Stomach (tissue), 4 donors: ENCODE data around the gene ATOX1.

Experiments used
- POLR2AphosphoS5 ChIP-seq, 3 donors: sonication (generic); formaldehyde crosslinking; IDR thresholded peaks; one replicate each; pipeline ENCODE4 v1.6.1; 2016; ENCODE audit warnings: antibody characterized with exemption in 3 of 3
- TF ChIP-seq, protein P1 (sequence below), 7 experiments: fragments of 450-650 bp in 4 of 7; fragments of 200-600 bp in 3 of 7; sonication (generic) in 3 of 7; IDR thresholded peaks; one replicate each; pipeline ENCODE4 v1.5.1; 2016 to 2019; ENCODE audit warnings: antibody characterized with exemption in 7 of 7, control low read depth in 2 of 7, mild to moderate bottlenecking in 1 of 7

DNA sequence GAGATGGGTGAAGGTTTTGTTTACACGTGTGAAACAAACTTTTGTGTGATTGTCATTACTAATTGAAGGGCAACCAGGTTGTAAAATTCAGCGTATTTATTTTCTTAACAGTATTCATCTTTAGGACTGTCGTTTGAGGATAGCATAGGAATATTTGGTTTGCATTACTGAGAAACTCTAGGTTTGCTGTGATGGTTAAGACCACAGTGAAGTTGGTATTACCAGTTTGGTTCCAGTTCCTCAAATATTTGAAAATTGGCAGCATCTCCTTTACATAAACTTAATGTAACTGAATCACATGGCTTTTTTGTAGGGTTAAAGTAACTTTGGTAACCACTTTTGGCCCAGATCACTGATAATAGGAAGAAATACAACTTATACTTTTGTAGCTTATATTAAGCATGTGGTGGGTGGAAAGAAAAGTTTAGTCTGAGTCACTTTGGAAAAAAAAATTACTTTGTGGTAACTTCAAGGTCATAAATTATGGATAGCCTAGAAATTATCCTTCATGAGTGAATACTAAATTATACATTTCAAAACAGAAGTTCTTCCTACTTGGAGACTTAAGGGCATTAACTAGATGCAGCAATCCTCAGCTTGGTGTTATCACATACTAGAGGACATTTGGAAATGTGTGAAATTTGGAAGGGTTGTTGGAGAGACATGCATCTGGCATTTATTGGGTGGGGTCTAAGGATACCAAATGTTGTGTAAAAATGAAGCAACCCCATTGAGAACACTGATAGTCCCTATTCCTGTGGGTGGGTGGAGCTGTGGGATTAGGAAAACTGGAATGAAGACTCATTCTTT lies 47.2 kb upstream of the ATOX1 start:
- TF ChIP-seq, protein P1, sequence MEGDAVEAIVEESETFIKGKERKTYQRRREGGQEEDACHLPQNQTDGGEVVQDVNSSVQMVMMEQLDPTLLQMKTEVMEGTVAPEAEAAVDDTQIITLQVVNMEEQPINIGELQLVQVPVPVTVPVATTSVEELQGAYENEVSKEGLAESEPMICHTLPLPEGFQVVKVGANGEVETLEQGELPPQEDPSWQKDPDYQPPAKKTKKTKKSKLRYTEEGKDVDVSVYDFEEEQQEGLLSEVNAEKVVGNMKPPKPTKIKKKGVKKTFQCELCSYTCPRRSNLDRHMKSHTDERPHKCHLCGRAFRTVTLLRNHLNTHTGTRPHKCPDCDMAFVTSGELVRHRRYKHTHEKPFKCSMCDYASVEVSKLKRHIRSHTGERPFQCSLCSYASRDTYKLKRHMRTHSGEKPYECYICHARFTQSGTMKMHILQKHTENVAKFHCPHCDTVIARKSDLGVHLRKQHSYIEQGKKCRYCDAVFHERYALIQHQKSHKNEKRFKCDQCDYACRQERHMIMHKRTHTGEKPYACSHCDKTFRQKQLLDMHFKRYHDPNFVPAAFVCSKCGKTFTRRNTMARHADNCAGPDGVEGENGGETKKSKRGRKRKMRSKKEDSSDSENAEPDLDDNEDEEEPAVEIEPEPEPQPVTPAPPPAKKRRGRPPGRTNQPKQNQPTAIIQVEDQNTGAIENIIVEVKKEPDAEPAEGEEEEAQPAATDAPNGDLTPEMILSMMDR (IDR thresholded peaks at IDR 0.05) = no peak
- TF ChIP-seq POLR2AphosphoS5 (IDR thresholded peaks at IDR 0.05) = no peak
